CD4-positive, alpha-beta T cell treated with Interleukin-21 for 1 hour (primary cell): ENCODE results near the gene DGKI.

Experiments
- DNase-seq: peaks from one replicate; pipeline ENCODE4 v3.0.0-alpha.2; 2020

The DGKI gene

DNA sequence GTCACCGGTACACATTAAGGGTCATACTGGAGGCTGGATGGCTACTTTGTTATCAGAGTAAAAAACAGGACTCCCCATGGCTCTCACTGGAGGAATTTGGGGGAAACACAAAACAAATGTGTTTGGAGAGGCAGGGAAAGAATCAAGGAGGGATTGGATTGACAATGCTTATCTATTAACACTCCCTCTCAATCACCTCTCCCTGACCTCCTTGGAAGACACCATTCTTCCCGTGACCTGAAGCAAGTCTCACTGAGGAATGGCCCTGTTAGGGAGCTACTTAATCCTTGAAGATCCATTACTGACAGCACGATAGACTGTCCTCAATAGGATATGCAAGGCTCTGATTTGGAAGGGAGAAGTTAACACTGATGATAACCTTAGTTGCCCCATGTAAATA, 261.2 kb downstream of the DGKI start:
- no peak for DNase-seq

GRCh38 chr7:137583172-137583571, 263.6 kb downstream of the DGKI start:
- no peak for DNase-seq

DNA sequence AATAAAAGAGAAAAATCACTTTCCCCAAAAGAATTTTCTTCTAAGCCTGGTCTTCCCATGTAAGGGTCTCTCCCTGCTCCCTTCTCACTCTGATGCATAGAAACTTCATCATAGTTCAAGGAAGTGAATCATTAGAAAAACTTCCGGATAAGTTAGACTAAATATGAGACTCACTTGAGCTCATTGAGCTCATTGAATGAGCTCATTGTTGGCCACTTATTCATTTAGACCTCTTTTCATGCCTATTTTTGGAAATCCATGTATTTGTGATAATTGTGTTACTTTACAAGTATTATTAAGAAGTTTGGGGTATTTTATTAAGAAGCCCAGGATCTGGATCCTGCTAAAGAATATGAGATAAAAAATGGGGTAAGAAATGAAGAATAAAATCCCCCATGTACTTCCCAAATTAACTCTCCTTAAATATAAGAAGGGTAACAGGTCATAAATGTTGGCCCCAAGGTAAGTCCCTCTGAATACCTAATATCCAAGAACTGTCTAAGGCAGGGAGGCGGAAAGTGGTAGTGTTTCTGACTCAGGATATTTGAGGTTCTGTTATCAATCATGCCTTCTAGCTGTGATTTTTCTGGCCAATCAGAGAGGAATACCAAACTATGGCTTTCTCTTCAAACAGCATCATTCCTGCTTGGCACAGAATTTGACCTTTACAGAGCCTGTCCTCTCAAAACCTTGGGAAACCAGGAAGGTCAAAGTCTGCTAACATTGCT, 266.7 kb downstream of the DGKI start:
- no peak for DNase-seq

DNA sequence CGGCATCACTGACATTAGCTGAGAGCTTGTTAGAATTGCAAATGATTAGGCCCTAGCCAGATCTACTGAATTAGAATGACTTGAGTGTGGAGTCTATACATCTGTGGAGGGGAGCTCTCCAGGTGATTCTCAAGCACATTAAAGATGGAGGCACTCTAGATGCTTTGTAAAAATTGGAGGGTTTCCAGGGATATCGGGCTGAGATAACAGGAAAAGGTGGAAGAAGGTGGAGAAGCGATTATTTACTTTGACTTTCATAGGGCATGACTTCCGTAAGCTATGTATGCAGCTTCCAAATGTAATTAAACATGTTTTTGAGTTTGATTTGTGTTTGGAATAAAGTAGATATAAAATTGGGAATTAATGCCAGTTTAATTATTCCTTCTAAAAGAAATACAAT, 268.2 kb downstream of the DGKI start:
- DNase-seq, result no peak

- DNase-seq, result no peak
Measured at GRCh38 chr7:137577184-137577583, 269.6 kb downstream of the DGKI start.

- no peak for DNase-seq
Measured at GRCh38 chr7:137576481-137576880, 270.3 kb downstream of the DGKI start.

- no peak for DNase-seq
Measured at GRCh38 chr7:137574812-137575211, 272.0 kb downstream of the DGKI start.

GRCh38 chr7:137572056-137572784, 274.6 kb downstream of the DGKI start:
- DNase-seq, result no peak

DNA sequence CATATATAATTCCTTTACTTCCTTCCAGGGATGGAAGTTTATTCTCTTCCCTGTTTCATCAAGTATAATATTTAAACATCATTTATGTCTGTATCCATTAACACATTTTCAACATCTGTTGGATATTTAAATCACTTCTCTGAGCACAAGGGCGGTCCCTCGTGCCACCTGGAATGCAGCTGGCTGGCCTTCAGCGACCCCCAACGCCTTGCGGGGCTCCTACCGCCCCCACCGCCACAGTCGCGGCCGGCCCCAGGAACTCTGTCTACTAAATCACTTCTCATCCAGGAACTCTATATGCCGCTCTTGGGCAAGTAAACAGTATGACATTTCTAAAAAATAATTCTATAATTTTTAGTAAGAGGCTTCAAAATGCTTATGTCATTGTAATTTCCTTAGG, 282.1 kb downstream of the DGKI start:
- DNase-seq, result no peak

- DNase-seq, result no peak
Measured at GRCh38 chr7:137563981-137564380, 282.8 kb downstream of the DGKI start.

- no peak for DNase-seq
Measured at GRCh38 chr7:137547485-137547884, 299.3 kb downstream of the DGKI start.

DNA sequence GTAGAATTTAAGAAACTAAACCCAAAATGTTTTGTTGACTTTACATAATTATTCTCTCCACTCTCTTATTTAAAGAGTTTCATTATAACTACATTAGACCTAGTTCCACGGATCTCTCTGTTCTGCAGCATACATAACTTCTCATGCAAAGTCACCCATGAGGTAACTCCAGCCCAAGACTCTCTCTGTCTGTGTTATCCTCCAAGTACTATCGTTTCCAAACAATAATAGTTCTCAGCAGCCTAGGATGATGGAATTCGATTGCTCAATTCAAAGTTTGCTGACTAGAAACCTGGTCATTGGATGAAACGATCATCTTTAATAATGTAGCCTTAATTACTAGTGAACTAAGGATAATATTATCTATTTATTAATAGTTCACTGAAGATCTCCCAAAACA, 300.1 kb downstream of the DGKI start:
- no peak for DNase-seq

DNA sequence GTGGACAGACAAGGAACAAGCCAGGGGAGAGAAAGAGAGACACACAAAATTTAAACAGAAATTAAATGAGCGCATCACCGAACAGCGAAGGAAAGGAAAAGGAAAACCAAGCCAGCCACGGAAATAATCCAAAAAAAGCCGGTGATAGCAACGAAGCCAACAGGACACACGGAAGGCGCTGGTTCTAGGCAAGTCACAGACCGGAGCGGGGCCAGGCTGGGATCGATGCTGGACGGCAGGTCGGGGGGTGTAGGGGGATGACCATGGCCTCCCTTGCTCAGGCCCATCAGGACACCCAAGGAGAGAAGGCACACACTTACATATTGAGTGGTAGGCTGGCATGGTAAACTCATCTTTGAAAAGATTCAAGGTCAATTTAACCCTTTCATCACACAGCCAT, 300.8 kb downstream of the DGKI start:
- DNase-seq, result no peak

GRCh38 chr7:137545059-137545716, 301.6 kb downstream of the DGKI start:
- no peak for DNase-seq

DNA sequence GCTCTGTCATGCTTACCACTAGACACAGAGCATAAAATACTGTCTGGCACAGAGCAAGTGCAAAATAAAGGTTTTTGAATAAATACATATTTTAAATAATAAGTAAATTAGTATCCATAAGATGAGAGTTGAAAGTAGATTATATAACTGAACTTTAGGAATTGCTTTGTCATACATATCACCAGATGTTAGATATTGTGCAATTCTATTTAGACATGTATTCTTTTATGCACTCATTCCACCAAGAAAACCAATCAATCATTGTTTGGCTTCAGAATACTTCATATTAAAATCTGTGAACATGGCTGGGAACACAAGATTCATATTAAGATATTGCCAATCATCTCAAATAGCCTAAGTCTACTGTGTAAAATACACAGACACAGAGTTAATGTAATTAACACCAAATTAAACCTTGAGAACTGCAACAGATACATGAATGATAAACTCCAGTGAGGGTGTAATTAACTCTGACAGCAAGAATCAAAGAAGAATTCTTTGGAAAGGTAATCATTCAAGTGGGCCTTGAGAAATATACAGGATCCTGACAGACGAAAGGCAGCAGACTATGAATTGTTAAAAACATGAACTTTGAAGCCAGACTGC, 302.2 kb downstream of the DGKI start:
- no peak for DNase-seq

GRCh38 chr7:137539111-137539715, 307.6 kb downstream of the DGKI start:
- DNase-seq, result no peak

GRCh38 chr7:137538361-137538762, 308.4 kb downstream of the DGKI start:
- DNase-seq, result no peak

DNA sequence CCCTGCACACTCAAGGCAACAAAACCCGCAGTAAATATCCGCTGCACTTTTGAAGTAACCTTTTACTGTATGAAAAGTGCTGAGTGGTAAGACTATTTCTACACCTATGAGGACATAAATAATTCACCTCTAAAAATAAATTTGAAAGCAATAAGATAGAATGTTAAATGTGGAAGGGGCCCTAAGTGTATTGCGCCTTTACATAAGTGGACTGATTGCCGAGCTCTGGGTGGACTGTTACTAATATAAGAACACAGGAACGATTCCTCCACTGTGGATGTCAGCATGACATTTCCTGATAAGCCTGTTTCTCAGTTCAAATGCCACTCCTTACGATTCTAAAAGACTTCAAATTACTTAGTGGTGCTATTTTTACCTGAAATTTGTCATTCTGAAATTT, 311.2 kb downstream of the DGKI start:
- no peak for DNase-seq

- no peak for DNase-seq
Measured at GRCh38 chr7:137531671-137532070, 315.1 kb downstream of the DGKI start.

GRCh38 chr7:137527634-137528033, 319.1 kb downstream of the DGKI start:
- no peak for DNase-seq

GRCh38 chr7:137523171-137523570, 323.6 kb downstream of the DGKI start:
- no peak for DNase-seq

GRCh38 chr7:137521451-137521850, 325.3 kb downstream of the DGKI start:
- no peak for DNase-seq

- DNase-seq, result no peak
Measured at GRCh38 chr7:137519947-137520346, 326.8 kb downstream of the DGKI start.
